Erythroblast (primary cell): Measurements from ENCODE around the gene BRF1.
A peak's percentile ranks its signal among the peaks of the same experiment; 100 is the strongest.

Experiments used
- DNase-seq, 2 experiments: peaks; one replicate each; lab custom pipeline; 2025; lab: John Stamatoyannopoulos, UW
- GATA1 ChIP-seq: IDR thresholded peaks from 2 replicates; pipeline ENCODE4 v1.6.1; 2011; ENCODE audit warnings: low read depth, mild to moderate bottlenecking, control low read depth, low read length, moderate library complexity
- POLR2A ChIP-seq: IDR thresholded peaks from 2 replicates; pipeline ENCODE4 v1.6.1; 2011; ENCODE audit warnings: mild to moderate bottlenecking, low read length

The BRF1 gene

GRCh38 chr14:105176513-105176912, 124.3 kb downstream of the BRF1 start:
- DNase-seq = no peak
- no peak for TF ChIP-seq POLR2A
- no peak for TF ChIP-seq GATA1

DNA sequence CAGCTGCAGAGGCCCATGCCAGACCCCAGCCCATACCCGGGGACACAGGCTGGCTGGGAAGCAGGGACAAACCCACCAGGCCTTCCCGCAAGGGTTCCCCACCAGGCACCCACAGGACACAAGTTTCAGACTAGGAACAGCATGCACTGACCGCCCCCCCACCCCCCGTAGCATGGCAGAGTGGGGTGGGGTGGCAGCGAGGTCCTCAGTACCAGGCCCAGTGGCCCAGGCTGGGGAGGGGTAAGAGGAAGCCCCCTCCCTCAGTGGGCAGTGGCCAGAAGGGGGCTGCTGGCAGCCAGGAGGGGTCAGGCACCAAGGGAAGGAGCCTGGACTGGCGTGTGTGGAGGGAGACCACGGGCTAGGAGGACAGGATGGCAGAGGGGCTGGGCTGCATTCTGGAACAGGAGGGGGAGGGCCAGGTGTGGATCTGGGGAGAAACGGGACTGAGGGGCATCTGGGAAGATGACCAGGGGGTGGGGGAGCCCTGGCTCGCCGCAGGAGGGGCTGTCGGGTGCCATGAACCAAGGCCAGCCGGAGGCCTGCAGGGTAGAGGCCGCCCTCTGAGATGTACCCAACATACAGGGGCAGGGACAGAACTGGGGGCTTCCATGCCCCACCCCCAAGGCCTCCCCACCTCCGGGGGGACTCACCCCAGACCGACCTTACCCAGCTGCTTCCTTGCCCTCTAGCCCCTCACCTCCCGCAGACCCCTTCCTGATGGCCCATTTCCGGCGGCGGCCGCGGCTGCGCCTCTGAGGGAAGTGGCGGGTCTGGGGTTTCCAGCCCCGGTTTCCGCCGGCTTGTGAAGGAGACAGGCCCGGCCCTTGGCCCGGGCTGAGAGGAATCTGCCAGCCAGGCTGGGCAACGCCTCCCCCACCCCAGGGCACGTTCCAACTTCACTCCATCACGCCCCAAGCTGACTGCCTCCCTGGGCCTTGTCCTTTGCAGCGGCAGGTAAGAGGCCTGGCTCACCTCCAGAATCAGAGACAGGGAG, 126.6 kb downstream of the BRF1 start:
- no peak for DNase-seq
- no peak for TF ChIP-seq GATA1
- no peak for TF ChIP-seq POLR2A

GRCh38 chr14:105173145-105173544, 127.7 kb downstream of the BRF1 start:
- TF ChIP-seq GATA1 = no peak
- TF ChIP-seq POLR2A = no peak
- no peak for DNase-seq

DNA sequence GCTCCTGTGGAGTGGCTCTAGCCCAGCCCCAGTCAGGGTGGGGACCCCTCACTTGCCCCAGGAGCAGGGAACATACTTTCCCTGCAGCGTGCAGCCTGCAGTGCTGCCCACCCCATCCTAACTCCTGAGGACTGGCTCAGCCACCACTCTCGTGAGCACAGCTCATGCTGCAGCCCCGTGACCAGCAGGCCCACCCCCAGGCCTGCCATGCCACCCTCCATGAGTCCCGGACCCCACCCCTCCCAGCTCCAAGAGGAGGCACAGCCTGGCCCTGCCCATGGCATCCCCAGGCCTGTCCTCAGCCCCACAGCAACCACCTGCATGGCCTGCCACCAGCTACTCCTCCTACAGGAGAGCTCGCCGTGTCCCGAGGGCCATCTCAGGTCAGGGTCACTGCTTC, 128.3 kb downstream of the BRF1 start:
- no peak for DNase-seq
- TF ChIP-seq GATA1 (no peak), POLR2A (no peak)

DNA sequence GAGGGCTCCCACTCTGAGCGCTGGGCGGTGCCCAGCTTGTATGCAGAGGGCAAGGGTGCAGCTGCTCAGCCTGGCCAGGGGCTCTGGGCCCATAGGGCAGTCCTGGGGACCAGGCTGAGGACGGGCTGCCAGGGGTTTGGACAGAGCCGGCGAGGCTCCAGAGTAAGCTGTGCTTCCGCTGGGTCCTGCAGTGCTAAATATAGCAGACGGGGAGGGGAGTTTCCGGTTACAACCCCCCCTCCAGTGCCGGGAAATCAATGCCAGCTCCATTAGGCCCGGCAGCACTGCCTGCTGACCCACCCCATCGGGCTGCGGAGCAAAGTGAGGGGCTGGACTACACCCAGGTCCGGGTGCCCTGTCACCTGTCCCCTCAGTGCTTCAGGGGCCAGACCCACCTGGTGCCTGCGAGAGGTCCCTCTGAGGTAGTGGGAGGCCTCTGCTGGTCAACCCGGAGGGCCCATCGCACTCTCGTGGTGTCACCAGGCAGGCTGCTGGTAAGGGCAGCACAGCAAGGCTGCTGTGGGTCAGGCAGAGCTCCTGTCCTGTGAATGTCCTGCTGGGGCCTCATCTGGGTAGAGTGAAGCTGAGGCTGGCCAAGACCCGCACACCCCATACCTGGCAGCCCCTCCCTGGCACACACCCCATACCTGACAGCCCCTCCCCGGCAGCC, 129.7 kb downstream of the BRF1 start:
- no peak for DNase-seq
- no peak for TF ChIP-seq GATA1
- no peak for TF ChIP-seq POLR2A

GRCh38 chr14:105169776-105170655, 130.8 kb downstream of the BRF1 start:
- TF ChIP-seq POLR2A (no peak), GATA1 (no peak)
- no peak for DNase-seq

DNA sequence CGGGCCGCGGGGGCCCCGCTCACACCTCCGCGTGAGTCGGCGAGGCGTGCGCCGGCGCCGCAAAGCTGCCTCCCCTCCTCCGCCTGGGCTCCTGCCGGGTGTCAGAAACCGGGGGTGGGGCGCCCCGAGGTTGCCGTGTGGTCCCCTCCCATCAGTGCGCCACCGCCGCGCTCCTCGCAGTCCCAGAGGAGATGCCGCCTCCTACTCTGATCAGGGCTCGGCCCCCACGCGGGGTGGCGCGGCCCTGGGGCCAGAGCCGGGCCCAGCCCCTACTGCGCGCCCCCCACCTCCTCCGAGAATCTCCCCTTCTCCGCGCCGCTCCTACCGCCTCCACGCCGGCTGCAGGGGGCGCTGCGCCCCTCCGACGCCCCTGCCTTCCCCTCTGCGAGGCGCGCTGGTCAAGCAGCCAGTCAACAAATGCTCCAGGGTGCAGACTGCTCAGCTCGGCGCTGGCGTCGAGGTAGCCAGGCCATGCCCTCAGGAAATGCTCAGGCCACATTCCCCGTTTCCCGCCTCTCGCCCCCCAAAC, 131.8 kb downstream of the BRF1 start:
- TF ChIP-seq GATA1 (no peak), POLR2A (no peak)
- peak in 1 of 2 experiments; percentile 23 for DNase-seq

GRCh38 chr14:105168496-105168978, 132.3 kb downstream of the BRF1 start, which contains the start of gene JAG2:
Gene JAG2, minus strand, starts transcription at chr14:105168776. Its CDS starts 356 bp downstream, at chr14:105168420.
- DNase-seq = peak; percentile 40 to 41
- TF ChIP-seq POLR2A (no peak), GATA1 (no peak)

DNA sequence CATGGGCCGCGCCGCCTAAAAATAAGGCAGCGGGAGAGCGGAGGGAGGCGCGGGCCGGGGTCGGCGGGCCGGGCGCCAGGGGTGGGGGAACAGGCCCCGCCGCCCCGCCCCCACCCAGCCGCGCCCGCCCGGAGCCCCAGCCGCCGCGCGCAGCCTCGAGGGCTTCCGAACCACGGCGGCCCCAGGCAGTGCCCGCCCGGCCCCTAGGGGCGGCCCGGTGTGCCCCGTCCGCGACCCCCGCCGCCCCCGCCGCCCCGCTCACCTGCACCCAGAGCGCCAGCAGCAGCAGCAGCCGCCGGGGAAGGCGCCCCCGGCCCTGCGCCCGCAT, 132.7 kb downstream of the BRF1 start:
- no peak for DNase-seq
- no peak for TF ChIP-seq GATA1
- no peak for TF ChIP-seq POLR2A

GRCh38 chr14:105167303-105168092, 133.3 kb downstream of the BRF1 start:
- TF ChIP-seq GATA1 (no peak), POLR2A (no peak)
- DNase-seq = no peak

- DNase-seq = no peak
- no peak for TF ChIP-seq GATA1
- TF ChIP-seq POLR2A = no peak
Measured at GRCh38 chr14:105166571-105167302, 134.1 kb downstream of the BRF1 start.
